GM12873 (cell line): ENCODE results near the gene TOLLIP.

Experiments used
- CTCF ChIP-seq: IDR thresholded peaks from 2 replicates; pipeline ENCODE4 v1.5.1; 2012; ENCODE audit warnings: low read depth, mild to moderate bottlenecking, moderate library complexity, low read length, control low read depth; ENCODE audit not compliant: insufficient read depth; ENCODE audit errors: missing control alignments

The TOLLIP gene

DNA sequence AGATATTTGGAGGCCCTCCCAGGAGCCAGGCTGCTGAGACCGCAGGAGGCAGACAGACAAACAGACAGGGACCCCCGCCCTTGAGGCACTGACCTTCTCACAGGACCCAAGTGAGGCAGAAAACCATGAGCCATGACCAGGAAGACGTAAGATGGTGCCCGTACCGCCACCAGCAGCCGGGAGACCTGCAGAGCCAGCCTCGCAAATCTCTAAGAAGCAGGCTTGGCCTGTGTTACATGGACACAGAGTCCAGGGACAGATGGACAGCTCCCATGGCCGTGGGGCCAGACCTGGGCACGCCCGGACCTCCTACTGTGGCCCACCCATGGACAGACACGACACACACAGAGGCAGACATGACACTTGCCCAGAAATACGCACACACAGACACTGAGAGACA lies 30.7 kb upstream of the TOLLIP start:
- no peak for TF ChIP-seq CTCF

DNA sequence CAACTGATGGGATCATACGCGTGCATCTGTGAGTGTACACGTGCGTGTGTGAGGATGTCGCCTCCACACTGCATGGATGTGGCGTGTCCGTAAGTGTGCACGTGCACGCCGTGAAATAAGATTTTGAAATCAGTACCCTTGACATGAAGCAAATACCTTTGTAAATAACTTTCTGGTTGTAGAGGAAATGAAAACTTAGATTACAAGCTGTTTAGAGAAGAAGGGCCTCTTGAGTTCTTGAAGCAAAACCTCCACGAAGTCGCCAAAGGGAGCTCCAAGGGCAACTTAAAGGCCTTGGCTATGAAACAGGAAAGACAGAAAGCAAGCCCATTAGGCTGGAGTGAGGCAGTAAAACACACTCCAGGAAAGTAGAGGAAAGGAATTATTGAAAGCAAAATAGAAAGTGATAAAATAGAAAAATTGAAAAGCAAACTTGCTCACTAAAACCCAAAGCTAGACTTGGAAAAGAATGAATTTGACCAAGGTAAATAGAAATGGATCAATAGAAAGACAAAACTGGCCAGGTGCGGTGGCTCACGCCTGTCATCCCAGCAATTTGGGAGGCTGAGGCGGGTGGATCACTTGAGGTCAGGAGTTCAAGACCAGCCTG lies 29.7 kb upstream of the TOLLIP start:
- no peak for TF ChIP-seq CTCF

DNA sequence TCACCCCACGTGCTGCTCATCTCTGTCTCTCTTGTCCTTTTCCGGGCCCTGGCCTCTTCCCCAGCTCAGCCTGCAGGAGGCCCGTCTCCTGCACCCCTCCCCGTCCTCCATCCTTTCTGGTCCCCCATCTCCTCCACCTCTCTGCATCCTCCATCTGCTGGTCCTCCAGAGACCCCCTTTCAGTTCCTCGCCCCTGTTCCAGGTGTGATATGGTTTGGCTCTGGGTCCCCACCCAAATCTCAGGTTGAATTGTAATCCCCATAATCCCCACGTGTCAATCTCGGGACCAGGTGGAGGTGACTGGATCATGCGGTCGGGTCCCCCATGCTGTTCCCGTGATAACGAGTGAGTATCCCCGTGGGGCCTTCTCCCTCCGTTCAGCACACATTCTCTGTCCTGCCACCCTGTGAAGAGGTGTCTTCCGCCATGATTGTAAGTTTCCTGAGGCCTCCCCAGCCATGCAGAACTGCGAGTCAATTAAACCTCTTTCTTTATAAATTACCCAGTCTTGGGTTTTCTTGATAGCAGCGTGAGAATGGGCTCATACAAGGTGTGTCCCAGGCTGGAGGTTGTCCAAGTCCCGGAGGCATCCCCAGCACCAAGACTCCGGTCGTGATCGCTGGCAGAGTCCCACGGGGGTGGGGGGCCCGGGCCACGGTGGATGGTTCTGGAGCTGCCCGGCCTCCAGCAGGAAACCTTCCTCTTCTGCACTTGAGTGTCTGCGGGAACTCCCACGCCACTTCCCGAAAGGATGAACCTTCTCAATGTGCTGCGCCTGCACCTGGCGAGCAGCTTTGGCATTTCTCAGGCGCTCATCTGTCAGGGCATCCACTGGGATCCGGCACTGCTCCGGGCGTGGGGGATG lies 29.0 kb upstream of the TOLLIP start:
- no peak for TF ChIP-seq CTCF

- no peak for TF ChIP-seq CTCF
Measured at GRCh38 chr11:1337647-1338007, 28.2 kb upstream of the TOLLIP start.

DNA sequence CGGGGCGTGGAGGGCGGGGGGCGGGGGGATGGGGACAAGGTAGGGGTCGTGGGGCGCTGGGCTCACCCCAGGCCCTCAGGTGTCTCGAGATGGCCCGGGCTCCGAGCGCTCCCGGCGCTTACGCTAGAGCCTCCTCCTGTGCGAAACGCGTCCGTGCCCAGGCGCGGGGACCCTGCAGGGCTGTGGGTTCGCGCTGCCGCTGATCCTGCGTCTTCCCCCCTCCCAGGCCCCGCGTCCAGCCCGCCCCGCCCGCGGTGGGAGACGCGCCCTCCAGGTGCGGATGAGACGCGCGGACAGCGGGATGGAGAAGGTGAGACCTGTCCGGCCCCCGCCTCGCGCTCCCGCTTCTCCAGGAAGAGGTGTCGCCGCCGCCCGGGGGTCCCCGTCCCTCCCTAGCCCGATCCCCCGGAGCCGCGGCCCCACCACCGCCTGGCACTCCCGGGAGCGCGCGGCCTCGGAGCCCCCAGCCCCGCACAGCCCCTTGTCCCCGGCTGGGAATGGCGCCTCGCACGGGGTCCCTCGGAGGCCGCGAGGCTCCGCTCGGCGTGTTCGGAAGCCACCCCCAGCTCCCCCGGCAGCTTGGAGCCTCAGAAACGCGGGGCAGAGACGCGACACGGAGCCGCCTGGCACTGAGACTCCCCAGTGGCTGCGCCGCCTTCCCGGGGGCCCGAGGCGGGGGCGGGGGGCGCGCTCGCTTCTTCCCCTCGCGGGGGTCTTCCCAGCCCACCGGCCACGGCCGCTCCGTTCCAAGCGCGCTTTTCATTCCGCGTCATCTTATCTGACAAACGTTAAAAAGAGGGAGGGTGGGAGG lies 27.6 kb upstream of the TOLLIP start:
- TF ChIP-seq CTCF = no peak

DNA sequence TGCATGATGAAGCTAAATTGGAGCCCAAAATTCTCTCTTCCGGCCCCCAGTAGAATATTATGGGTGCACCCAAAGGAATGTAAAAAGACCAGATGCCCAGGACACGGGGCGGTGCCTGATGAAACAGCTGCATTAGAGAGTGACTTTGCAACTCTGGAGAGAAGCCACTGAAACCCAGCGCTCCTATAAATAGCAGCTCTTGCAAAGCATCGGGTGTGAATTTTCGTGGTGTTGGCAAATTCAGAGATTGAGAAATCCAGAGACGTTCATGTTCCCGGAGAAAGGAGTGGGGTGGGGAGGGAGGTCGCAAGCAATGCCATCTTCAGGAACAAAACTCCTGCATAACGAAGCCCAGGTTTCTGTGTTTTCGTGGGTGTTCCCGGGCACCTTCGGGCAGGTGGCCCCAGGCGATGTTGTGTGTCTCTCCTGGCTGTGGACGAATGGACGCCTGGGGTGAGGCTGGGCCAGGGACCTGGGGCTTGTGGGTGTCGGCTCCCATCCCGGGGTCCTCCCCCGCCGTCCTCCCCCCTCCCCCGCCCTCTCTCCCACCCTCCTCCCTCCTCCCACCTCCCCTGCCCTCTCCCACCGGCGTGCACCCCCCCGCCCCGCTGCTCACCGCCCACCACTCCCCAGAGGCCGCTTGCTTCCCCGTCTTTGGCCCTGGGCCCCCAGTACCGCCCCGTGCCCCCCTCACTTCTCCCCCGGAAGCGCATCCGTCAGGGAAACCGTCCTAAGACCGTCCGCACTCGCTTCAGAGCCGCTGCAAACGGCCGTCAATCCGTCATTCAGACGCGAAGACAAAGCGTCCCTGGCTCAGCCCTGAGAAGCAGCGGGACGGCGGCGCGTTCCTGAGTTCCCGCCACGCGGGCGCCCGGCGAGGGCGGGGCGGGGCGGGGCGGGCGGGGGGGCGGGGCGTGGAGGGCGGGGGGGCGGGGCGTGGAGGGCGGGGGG lies 26.7 kb upstream of the TOLLIP start:
- TF ChIP-seq CTCF = no peak
